Measurements from ENCODE around the gene PLBD1.

Gene PLBD1

DNA sequence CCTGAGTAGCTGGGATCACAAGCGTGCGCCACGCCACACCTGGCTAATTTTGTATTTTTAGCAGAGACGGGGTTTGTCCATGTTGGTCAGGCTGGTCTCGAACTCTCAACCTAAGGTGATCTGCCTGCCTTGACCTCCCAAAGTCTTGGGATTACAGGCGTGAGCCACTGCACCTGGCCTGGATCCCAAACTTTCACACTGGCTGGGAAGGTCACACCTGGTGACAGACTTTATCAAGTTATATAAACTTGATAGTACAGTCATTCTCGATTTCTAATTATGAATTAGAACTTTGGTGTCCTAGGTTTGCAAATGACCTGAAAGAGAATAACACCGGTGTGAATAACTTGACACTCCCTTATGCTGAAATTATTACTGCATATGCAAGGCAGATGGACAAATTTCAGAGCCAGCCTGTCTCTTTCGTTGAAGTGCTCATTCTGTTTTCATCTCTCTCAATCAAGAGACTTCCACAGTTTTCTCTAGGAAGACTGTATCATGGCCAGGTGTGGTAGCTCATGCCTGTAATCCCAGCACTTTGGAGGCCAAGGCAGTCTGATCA is 5.9 kb downstream of the PLBD1 start:
- H3K9me3 ChIP-seq (ENCODE audit: low read depth, low read length), result no peaks in the 10 kb centered on the region
- H3K4me3 ChIP-seq, result no peak overlapping the region
- H3K27ac ChIP-seq, result no peak overlapping the region
- no peaks in the 10 kb centered on the region for H3K36me3 ChIP-seq (ENCODE audit: insufficient read depth, low read length)
- H3K9ac ChIP-seq (ENCODE audit: insufficient read length), result no peak overlapping the region
- TF ChIP-seq FOXP2 (optimal IDR thresholded peaks at IDR 0.05; ENCODE audit: control extremely low read depth, extremely low read length, insufficient read depth) (no peak), POLR2AphosphoS5 (IDR thresholded peaks at IDR 0.05; ENCODE audit: borderline replicate concordance, low read depth, low read length) (no peak), EZH2 (IDR thresholded peaks at IDR 0.05) (no peak)
- DNase-seq (ENCODE audit: low read depth, low spot score), result no peak

DNA sequence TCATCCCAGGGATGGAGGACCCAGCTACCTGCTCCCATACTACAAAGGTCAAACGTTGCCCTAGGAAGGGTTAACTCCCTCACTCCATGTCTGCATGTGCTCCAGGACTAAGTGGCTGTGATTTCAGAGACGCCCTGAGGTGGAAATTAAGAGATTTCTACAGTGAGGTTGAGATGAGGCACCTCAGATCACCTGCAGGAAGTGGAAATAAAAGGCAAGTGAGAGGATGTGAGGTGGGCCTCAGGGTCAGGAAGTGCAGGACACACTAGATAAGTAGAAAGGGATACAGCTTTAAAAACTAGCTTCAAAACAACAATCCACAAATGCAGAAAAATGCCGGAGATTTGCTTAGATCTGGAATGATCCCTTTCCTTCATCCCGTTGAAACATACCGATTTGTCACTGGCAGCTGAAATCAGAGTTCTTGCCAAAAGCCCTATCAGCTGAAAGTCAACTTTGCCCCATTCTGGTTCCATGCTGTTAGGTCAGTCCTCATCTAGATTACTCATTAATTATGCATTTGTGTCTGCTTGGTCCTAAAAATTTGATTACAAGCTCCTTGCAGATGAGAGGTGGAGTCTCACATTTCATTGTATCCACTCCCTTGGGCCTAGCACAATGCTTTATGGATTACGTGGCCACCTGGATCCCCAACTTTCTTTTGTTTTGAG is 6.6 kb downstream of the PLBD1 start:
- DNase-seq (ENCODE audit: low read depth, low spot score), result no peak
- Histone ChIP-seq H3K9ac (ENCODE audit: insufficient read length) (no peak overlapping the region), H3K9me3 (ENCODE audit: low read depth, low read length) (no peaks in the 10 kb centered on the region), H3K36me3 (ENCODE audit: insufficient read depth, low read length) (no peaks in the 10 kb centered on the region), H3K4me3 (no peak overlapping the region), H3K27ac (no peak overlapping the region)
- no peak for TF ChIP-seq FOXP2 (optimal IDR thresholded peaks at IDR 0.05; ENCODE audit: control extremely low read depth, extremely low read length, insufficient read depth)

GRCh38 chr12:14558473-14558959 is 9.2 kb downstream of the PLBD1 start:
- Histone ChIP-seq H3K36me3 (ENCODE audit: insufficient read depth, low read length) (no peaks in the 10 kb centered on the region), H3K4me3 (no peak overlapping the region), H3K9me3 (ENCODE audit: low read depth, low read length) (no peaks in the 10 kb centered on the region), H3K27ac (no peak overlapping the region), H3K9ac (ENCODE audit: insufficient read length) (no peak overlapping the region)
- TF ChIP-seq FOXP2 (optimal IDR thresholded peaks at IDR 0.05; ENCODE audit: control extremely low read depth, extremely low read length, insufficient read depth) (no peak), EZH2 (IDR thresholded peaks at IDR 0.05) (no peak), POLR2AphosphoS5 (IDR thresholded peaks at IDR 0.05; ENCODE audit: borderline replicate concordance, low read depth, low read length) (no peak)
- no peak for DNase-seq (ENCODE audit: low read depth, low spot score)

- no peak for DNase-seq (ENCODE audit: low read depth, low spot score)
- no peak overlapping the region for H3K4me3 ChIP-seq
- TF ChIP-seq EZH2 (IDR thresholded peaks at IDR 0.05), result no peak
- H3K36me3 ChIP-seq (ENCODE audit: insufficient read depth, low read length), result no peaks in the 10 kb centered on the region
- H3K27ac ChIP-seq, result no peak overlapping the region
- no peak overlapping the region for H3K9ac ChIP-seq (ENCODE audit: insufficient read length)
- H3K9me3 ChIP-seq (ENCODE audit: low read depth, low read length), result no peaks in the 10 kb centered on the region
Measured at GRCh38 chr12:14557966-14558365, 9.7 kb downstream of the PLBD1 start.

GRCh38 chr12:14554281-14555007 is 13.2 kb downstream of the PLBD1 start:
- H3K9ac ChIP-seq (ENCODE audit: insufficient read length), result no peak overlapping the region
- H3K9me3 ChIP-seq (ENCODE audit: low read depth, low read length), result no peaks in the 10 kb centered on the region
- H3K4me3 ChIP-seq, result no peak overlapping the region
- DNase-seq (ENCODE audit: low read depth, low spot score), result no peak
- H3K36me3 ChIP-seq (ENCODE audit: insufficient read depth, low read length), result no peaks in the 10 kb centered on the region
- H3K27ac ChIP-seq, result no peak overlapping the region
- no peak for TF ChIP-seq EZH2 (IDR thresholded peaks at IDR 0.05)
- TF ChIP-seq FOXP2 (optimal IDR thresholded peaks at IDR 0.05; ENCODE audit: control extremely low read depth, extremely low read length, insufficient read depth), result no peak
- no peak for TF ChIP-seq POLR2AphosphoS5 (IDR thresholded peaks at IDR 0.05; ENCODE audit: borderline replicate concordance, low read depth, low read length)

- Histone ChIP-seq H3K9ac (ENCODE audit: insufficient read length) (no peak overlapping the region), H3K9me3 (ENCODE audit: low read depth, low read length) (no peaks in the 10 kb centered on the region), H3K27ac (no peak overlapping the region), H3K36me3 (ENCODE audit: insufficient read depth, low read length) (no peaks in the 10 kb centered on the region), H3K4me3 (no peak overlapping the region)
- DNase-seq (ENCODE audit: low read depth, low spot score), result no peak
- no peak for TF ChIP-seq FOXP2 (optimal IDR thresholded peaks at IDR 0.05; ENCODE audit: control extremely low read depth, extremely low read length, insufficient read depth)
- no peak for TF ChIP-seq EZH2 (IDR thresholded peaks at IDR 0.05)
- TF ChIP-seq POLR2AphosphoS5 (IDR thresholded peaks at IDR 0.05; ENCODE audit: borderline replicate concordance, low read depth, low read length), result no peak
Measured at GRCh38 chr12:14548609-14549008, 19.1 kb downstream of the PLBD1 start.

- H3K27ac ChIP-seq, result no peak overlapping the region
- H3K4me3 ChIP-seq, result no peak overlapping the region
- H3K9me3 ChIP-seq (ENCODE audit: low read depth, low read length), result no peaks in the 10 kb centered on the region
- TF ChIP-seq EZH2 (IDR thresholded peaks at IDR 0.05), result no peak
- DNase-seq (ENCODE audit: low read depth, low spot score), result no peak
- H3K36me3 ChIP-seq (ENCODE audit: insufficient read depth, low read length), result no peaks in the 10 kb centered on the region
- no peak overlapping the region for H3K9ac ChIP-seq (ENCODE audit: insufficient read length)
Measured at GRCh38 chr12:14547571-14547970, 20.1 kb downstream of the PLBD1 start.

- Histone ChIP-seq H3K4me3 (no peak overlapping the region), H3K36me3 (ENCODE audit: insufficient read depth, low read length) (no peaks in the 10 kb centered on the region), H3K27ac (no peak overlapping the region), H3K9ac (ENCODE audit: insufficient read length) (no peak overlapping the region), H3K9me3 (ENCODE audit: low read depth, low read length) (no peaks in the 10 kb centered on the region)
- no peak for DNase-seq (ENCODE audit: low read depth, low spot score)
- TF ChIP-seq POLR2AphosphoS5 (IDR thresholded peaks at IDR 0.05; ENCODE audit: borderline replicate concordance, low read depth, low read length) (no peak), EZH2 (IDR thresholded peaks at IDR 0.05) (no peak), FOXP2 (optimal IDR thresholded peaks at IDR 0.05; ENCODE audit: control extremely low read depth, extremely low read length, insufficient read depth) (no peak)
Measured at GRCh38 chr12:14545144-14546124, 22.2 kb downstream of the PLBD1 start.

Measured in SK-N-MC (cell line).